GM19238 (cell line): Measurements from ENCODE around the gene RET.

Experiments
- DNase-seq: peaks from one replicate; pipeline ENCODE4 v3.0.0; 2011; ENCODE audit warnings: low spot score; ENCODE audit not compliant: insufficient read length

The RET gene

DNA sequence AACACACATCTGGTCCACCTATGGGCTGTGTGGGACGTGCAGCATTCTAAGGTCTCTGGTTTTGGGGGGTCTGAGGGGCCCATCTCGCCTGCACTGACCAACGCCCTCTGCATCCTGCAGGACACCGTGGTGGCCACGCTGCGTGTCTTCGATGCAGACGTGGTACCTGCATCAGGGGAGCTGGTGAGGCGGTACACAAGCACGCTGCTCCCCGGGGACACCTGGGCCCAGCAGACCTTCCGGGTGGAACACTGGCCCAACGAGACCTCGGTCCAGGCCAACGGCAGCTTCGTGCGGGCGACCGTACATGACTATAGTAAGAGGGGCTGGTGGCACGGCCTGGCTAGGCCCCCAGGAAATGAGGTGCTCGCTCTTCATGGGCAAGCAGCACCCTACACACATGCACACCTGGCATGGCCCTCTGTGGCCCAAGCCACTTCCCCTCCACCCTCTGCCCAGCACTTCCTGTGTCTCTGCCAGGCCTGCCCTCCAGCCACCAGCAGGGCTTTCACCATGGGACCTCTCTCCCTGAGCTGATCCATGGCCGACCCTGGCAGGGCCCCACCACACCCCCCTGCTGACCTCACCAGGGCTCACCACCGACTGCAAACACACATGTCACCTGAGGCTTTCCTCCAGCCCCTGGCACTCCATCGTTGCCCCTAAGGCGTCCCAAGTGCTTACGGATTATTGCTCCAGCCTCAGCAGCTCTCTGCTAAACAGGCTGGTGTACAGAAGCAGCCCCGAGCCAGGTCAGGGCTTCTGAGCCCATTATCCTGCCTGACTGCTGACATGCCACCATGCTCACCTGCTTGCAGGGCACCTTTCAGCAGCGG lies 29.6 kb downstream of the RET start:
- DNase-seq = no peak

DNA sequence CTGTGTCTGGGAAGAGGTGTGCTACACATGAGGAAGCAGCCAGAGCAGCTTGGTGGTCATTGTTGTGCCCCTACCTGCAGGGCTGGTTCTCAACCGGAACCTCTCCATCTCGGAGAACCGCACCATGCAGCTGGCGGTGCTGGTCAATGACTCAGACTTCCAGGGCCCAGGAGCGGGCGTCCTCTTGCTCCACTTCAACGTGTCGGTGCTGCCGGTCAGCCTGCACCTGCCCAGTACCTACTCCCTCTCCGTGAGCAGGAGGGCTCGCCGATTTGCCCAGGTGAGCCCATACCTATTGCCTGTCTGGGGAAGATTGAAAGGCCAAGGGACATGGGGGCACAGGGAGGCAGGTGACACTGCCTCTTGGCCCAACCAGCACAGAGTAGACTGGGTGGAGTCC lies 32.1 kb downstream of the RET start:
- no peak for DNase-seq

DNA sequence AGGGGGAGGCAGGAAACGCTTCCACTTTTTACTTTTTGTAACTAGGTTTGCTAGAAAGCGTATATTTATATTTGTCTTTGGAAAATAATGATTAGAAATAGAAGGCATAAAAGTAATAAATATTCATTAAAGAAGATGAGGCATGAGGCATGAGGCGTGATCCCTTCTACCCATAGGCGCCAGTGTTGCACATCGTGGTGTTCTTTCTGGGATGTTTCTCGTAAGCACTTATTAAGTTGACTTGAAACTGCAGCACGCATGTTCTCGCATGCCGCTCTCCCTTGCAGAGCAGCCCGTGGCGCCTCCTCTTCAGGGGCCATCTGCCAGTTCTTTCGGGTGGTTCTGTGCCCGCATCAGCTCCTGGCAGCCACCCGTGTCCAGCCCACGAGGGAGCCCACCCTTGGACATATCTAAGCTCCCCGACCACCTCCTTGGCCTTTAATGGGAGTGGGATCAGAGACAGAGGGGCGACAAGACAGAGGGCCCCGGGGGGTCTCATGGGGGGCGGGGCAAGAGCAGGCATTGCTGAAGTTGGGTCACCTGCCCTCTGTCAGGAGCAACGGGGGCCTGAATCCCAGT lies 32.9 kb downstream of the RET start:
- no peak for DNase-seq

DNA sequence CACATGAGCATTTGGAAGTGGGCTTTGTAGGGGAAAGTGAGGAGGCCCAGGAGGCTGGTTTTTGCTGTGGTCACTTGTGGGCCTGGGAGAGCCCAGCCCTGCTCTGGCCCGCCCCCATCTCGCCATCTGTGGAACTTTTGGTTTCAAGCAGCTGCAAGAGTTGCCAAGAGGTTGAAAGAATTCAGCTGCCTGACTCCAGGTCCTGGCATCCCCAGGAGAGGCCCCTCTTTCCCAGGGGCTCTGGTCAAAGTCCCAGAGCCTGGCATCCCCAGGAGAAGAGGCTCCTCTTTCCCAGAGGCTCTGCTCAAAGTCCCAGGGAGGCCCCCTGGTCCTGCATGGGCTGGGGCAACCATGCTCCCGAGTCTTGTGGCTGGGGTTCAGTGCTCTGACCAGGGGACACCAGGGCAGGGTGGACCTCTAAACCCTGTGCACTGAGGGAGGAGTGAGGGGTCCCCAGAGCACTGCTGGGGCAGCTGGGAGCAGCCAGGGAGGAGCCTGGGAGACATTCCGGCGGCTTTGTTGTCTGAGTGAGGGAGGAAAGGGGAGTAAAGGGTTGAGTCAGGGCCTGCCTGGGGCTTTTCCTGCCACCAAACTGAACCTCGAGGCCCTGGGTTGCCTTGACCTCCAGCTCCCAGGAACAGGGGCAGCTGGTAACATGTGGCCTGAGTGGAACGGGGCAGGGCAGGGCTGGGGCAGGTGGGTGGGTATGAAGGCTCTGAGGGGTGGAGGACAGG lies 33.6 kb downstream of the RET start:
- DNase-seq = peak; percentile 35

DNA sequence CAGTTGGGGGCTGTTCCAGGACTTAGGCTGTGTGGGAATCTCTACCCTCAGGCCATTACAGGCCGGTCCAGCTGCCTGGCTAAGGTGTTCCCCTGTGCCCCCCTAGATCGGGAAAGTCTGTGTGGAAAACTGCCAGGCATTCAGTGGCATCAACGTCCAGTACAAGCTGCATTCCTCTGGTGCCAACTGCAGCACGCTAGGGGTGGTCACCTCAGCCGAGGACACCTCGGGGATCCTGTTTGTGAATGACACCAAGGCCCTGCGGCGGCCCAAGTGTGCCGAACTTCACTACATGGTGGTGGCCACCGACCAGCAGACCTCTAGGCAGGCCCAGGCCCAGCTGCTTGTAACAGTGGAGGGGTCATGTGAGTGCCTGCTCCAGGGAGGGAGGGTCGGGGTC lies 34.2 kb downstream of the RET start:
- DNase-seq = no peak

DNA sequence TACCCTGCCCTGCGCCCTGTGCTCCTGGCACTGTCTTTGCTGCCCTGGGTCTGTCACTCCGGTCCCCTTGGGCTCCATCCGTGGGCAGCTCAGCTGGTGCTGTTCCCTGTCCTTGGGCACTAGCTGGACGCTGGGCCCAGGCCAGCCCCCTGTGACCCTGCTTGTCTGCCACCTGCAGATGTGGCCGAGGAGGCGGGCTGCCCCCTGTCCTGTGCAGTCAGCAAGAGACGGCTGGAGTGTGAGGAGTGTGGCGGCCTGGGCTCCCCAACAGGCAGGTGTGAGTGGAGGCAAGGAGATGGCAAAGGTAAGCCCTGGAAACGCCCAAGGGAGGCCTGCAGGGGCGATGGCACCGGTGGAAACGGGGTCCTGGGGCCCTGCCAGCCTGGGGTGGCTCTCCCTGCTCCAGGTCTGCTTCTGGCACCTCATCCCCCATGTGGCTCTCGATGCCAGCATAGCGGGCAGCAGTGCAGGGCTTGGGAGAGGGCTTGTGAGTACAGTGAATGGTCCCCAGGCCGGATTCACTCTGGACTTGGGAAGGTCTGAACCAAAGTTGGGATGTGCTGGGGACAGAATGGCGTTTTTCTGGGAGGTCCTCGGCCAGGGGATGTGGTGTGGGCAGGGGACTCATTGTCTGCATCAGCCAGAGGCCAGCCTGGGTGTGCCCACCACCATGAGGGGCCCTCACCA lies 35.2 kb downstream of the RET start:
- no peak for DNase-seq

DNA sequence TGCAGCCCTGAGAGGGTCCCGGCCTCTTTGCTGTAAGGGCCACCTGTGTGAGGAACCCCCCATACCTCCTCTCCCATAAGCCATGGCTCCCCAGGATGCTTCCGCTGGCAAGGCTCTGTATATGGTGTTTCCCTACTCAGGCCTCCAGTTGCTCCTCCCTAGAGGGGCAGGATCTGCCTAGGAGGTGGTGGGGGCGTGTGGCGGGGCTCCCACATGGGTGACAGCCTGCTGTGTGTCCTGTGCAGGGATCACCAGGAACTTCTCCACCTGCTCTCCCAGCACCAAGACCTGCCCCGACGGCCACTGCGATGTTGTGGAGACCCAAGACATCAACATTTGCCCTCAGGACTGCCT lies 35.7 kb downstream of the RET start:
- no peak for DNase-seq

DNA sequence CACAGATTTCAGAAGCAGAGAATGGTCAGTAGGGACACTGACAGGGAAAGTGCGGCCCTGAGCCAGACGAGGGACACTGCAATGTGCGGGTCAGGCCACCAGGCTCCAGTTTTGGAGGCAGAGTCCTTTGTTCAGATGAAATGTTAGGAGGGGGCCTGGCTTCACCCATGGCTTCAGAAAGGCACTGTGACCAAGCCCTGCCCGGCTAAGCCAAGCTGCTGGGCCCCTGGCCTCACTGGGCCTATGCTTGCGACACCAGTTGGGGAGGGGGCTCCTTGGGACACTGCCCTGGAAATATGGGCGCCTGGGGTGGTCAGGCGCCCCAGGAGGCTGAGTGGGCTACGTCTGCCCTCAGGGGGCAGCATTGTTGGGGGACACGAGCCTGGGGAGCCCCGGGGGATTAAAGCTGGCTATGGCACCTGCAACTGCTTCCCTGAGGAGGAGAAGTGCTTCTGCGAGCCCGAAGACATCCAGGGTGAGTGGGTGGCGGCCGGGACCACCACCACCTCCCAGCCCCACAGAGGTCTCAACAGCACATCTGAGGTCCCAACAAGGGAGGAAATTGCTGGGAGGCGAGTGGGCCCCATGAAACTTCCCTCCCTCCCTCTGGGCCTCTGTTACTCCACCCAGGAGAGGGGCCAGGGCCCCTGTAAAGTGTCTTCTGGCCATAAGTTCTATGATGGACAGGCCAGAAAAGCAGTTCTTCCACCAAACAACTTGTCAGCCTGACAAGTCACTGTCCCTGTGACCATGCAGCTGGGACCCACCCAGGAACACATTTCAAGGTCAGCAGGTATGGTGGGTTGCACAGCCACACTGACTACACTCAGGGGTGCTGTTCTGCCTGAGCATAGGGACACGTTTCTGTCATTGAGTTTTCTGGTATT lies 36.6 kb downstream of the RET start:
- DNase-seq = no peak

DNA sequence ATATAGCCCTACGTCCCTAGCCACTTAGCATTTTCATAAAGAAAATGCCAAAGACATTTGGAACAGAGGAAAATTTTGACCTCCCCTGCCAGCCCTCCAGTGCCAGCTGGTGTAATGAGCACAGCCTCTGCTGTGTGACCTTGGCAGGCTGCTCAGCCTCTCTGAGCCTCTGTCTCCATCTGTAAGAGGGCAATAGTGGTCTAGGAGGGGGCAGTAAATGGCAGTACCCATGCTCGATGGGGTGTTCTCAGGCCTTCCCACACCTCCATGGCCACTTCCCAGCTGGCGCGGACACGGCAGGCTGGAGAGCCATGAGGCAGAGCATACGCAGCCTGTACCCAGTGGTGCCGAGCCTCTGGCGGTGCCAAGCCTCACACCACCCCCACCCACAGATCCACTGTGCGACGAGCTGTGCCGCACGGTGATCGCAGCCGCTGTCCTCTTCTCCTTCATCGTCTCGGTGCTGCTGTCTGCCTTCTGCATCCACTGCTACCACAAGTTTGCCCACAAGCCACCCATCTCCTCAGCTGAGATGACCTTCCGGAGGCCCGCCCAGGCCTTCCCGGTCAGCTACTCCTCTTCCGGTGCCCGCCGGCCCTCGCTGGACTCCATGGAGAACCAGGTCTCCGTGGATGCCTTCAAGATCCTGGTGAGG lies 37.3 kb downstream of the RET start:
- no peak for DNase-seq

DNA sequence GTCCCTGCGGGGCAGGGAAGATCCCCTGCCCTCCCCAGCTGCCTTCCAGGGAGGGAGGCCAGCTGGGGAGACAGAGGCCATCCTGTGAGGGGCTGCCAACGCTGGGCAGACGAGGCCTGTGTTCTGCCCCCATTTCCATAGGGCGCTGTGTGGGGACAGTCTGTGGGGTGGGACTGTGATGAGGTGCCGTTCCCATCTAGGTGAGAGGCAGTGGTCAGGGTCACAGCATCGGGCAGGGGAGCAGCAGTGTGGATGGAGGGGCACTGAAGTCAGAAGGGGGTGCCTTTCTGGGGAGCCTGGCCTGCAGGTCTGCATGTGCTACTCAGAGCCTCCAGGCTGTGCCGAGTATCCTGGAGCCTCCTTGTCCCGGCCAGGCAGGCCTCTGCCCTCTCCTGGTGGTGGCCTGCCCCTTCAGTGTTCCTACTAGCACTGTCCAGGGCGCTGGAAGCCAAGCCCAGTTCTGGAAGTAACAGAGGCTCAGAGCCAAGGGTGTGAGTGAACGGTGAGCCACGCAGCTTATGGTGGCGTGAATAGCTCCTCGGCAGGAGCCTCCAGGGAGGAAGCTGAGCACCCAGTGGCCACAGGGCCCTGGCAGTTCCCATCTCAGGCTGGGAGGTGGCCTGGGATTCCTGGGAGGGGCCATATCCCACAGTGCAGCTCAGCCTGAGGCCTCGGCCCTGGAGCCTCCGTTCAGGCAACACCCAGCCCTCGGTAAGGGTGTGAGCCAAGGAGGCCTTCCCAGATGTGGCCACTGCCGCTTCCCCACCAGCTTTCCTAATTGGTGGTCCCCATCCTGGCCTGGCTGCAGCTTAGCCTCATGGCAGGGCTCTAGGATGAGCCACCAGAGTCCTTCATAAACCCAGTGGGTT lies 38.1 kb downstream of the RET start:
- no peak for DNase-seq

DNA sequence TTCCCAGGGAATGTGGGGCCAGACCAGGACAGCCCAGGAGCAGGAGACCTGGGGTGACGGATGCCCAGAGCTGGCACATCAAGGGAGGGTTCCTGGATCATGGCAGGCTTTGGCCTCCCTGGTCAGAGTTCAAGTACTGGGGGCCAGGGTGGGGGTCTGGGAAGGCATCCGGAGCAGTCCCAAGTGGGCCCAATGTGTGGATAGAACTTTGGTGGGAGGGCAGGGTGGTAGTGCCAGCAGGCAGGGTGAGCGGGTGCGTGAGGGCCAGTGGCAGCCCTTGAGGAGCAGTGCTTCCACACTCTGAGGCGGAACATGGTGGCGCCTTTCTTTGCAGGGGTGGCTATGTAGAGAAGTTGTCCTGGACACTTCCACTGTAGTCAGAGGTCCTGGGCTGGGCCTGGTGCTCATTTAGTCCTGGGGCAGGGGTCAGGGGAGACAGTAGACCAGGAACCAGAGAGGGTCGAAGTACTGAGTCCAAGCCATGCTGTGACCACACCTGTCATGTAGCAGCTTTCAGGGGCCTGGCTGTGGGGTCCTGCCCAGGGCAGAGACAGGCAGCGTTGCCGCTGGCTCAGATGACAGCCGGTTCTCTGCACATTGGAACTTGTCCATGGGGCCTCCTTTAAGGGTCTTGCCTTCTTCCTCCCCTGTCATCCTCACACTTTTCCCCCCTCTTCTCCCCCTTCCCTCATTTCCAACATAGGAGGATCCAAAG lies 39.2 kb downstream of the RET start:
- no peak for DNase-seq

DNA sequence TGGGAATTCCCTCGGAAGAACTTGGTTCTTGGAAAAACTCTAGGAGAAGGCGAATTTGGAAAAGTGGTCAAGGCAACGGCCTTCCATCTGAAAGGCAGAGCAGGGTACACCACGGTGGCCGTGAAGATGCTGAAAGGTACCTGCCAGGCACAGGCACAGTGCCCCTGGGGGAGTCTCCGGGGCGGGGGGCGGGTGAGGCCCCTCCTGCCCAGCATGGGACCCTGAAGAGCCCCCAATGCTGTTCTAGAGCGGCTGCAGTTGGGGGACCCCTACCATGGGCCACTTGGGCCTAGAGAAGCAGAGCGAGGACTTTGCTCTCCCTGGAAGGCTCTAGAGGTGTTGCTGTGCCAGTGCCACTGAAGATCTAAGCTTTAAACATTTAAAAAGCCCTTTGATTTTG lies 39.7 kb downstream of the RET start:
- no peak for DNase-seq

DNA sequence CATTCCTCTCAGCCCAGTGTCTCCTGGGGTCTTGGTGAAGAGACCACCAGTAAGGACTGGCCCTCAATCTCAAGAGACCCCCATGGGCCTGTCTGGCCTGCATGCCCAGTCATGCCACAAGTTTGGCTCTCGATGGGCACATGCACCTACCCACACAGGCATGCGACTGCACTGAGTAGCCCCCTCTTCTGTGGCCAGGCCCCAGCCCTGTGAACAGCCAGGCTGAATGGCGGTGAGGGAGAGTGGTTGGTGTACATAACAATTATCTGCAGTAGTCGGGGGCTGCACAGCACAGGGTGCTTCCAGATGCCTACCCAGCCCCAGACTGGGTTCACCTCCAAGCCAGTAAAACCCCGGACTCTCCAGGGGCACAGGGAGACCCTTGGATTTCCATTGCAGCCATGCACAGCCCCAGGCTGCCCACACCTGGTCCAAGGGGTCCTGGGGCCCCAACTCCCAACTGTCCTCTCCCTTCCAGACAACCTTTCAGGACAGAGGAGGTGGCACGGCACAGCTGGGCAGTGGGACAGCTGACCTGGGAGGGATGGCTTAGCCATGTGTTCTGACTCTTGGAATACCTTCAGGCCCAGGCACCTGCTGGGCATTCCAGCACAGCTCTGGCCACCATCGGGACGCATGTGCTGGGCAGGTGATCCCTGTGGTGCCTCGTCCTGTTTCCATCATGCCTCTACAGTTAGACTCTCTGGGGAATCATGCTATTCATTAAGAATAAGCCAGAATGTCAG lies 40.3 kb downstream of the RET start:
- DNase-seq = no peak

DNA sequence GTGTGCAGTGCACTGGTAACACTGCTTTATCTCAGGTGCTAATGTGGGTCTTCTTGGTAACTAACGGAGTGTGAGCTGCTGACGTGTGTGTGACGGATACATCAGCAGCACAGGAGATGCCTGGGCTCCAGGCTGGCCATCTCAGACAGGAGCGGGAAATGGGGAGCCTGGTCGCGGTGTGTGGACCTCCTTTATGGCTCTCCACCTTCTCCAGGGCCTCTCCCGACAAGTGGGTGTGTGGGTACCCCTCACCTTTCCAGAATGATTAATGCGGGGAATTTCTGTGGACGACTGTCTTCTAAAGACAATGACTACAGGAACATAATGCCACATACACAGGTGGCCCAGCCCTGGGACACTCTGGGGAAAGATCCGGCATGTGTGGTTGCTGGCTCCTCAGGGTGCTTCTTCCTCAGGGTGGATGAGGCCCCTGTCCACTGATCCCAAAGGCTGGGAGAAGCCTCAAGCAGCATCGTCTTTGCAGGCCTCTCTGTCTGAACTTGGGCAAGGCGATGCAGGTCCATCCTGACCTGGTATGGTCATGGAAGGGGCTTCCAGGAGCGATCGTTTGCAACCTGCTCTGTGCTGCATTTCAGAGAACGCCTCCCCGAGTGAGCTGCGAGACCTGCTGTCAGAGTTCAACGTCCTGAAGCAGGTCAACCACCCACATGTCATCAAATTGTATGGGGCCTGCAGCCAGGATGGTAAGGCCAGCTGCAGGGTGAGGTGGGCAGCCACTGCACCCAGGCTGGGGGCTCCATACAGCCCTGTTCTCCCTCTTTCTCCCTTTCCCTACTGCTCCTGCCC lies 41.1 kb downstream of the RET start:
- DNase-seq = no peak

DNA sequence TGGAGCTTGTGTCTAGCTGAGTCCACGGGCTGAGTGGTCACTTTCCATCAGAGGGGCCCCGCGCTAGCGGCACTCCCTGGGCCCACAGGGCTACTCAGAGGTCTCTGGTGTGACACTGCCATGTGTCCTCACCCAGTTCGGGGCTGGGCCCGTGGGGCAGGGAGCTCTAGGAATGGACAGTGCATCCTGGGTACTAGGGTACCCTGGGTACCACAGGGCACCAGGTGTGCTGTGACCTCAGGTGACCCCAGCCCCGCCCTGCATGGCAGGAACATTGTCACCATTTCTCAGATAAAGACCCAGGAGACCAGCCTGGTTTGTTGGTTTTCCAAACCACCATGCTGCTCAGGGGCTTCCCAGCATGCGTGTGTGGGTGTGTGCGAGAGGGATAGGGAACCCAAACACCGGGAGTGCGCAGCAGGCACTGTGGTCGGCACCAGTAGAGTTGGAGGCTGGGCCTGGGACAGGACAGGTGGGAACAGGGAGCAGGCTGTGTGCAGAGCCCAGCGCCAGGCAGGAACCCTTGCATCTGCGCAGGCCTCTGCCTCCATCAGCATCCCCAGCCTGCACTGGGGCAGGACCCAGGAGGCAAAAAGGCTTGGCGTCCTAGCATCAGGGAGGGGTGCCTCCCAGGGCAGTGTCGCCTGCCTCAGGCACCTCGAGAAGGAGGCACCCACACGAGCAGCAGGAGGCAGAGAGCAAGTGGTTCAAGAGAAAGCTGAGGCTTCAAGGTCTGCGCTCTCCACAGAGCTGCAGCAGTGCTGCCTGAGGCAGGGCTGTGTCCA lies 42.0 kb downstream of the RET start:
- DNase-seq = no peak

DNA sequence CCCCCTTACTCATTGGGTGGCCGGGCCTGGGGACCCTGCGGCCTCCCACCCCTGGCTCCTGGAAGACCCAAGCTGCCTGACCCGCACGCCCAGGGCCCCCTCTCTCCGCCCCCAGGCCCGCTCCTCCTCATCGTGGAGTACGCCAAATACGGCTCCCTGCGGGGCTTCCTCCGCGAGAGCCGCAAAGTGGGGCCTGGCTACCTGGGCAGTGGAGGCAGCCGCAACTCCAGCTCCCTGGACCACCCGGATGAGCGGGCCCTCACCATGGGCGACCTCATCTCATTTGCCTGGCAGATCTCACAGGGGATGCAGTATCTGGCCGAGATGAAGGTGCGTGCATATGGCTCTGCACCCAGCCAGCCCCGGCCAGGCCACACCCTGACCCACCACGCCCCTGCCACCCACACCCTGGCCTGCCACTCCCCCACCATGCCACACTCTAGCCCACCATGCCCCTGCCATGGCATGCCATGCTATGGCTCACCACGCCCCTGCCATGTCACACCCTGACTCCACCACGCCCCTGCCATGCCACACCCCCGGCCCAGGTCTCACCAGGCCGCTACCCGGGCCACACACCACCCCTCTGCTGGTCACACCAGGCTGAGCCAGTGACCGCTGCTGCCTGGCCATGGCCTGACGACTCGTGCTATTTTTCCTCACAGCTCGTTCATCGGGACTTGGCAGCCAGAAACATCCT lies 42.7 kb downstream of the RET start:
- DNase-seq = no peak
